Fibroblast of the aortic adventitia (primary cell): Measurements from ENCODE around the gene DGKZ. TPM values are rescaled to one million over a fixed set of nuclear protein-coding genes. Genes with fewer than 3 reads are reported as not detected.
A peak's percentile ranks its signal among the peaks of the same experiment; 100 is the strongest.

Experiments
- DNase-seq: peaks from one replicate; pipeline ENCODE4 v3.0.0-alpha.2; 2010; ENCODE audit warnings: low read depth
- H3K4me3 ChIP-seq: 2 replicates; pipeline ENCODE4 v1.5.1; 2011; ENCODE audit warnings: low read depth, mild to moderate bottlenecking, control low read depth, low read length, moderate library complexity
- total RNA-seq: library from RNA; depleted of rRNA; stranded (reverse); fragments of >200 nt; gene quantifications from 2 replicates; pipeline ENCODE4 v1.2.3, GENCODE V29; 2012; ENCODE audit warnings: low replicate concordance
- TF ChIP-seq, protein P1 (sequence below): IDR thresholded peaks from 2 replicates; pipeline ENCODE4 v1.5.1; 2011; ENCODE audit warnings: mild to moderate bottlenecking, low read length, control low read depth, inconsistent platforms; ENCODE audit not compliant: insufficient read depth

DGKZ gene
- total RNA-seq, 1 donor = 37.7 TPM

DNA sequence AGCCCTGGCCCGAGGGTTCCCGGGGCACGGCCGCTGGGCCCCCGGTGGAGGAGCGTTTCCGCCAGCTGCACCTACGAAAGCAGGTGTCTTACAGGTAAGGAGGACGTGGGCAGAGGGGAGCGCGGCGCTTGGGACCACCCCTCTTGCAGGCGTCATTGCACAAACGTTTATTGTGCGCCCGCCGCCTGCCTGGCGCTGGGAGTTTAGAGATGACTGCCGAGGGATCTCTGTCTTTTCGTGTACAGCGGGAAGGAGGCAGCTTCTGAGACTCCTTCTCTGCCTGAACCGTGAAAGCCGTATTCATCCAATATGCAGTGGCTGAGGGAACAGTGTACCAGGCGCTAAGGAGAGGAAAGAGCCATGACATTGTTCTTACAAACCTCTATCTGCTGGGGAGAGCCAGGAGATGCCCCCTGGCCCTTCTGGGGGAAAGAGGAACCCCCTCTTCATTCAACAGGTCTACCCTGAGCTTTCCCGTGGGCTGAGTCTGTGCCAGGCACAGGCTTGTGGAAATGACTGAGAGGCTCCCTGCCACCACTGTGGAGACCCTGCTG is 13.8 kb upstream of the DGKZ start:
- no peak overlapping the region for H3K4me3 ChIP-seq
- TF ChIP-seq, protein P1, sequence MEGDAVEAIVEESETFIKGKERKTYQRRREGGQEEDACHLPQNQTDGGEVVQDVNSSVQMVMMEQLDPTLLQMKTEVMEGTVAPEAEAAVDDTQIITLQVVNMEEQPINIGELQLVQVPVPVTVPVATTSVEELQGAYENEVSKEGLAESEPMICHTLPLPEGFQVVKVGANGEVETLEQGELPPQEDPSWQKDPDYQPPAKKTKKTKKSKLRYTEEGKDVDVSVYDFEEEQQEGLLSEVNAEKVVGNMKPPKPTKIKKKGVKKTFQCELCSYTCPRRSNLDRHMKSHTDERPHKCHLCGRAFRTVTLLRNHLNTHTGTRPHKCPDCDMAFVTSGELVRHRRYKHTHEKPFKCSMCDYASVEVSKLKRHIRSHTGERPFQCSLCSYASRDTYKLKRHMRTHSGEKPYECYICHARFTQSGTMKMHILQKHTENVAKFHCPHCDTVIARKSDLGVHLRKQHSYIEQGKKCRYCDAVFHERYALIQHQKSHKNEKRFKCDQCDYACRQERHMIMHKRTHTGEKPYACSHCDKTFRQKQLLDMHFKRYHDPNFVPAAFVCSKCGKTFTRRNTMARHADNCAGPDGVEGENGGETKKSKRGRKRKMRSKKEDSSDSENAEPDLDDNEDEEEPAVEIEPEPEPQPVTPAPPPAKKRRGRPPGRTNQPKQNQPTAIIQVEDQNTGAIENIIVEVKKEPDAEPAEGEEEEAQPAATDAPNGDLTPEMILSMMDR = no peak
- no peak for DNase-seq

DNA sequence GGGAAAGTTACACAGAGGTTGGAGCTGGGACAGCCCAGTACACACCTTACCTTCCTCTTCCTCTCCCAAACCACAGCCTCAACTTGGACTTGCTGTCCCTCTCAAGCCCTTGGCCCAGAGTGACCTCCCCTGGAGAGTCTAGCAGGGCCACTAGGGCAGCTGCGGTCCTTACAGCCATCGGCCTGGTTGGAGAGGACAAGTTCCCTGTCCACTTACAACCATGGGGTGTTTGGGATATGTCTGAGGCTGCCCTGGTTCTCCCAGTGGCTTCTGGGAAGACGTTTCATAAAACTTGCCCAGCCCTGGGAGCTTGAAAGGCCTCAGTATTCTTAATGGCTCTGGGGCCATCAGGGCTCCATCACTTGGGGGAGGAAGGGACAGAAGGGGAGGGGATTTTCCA is 13.1 kb upstream of the DGKZ start:
- no peak overlapping the region for H3K4me3 ChIP-seq
- TF ChIP-seq, protein P1 = no peak
- DNase-seq = no peak

DNA sequence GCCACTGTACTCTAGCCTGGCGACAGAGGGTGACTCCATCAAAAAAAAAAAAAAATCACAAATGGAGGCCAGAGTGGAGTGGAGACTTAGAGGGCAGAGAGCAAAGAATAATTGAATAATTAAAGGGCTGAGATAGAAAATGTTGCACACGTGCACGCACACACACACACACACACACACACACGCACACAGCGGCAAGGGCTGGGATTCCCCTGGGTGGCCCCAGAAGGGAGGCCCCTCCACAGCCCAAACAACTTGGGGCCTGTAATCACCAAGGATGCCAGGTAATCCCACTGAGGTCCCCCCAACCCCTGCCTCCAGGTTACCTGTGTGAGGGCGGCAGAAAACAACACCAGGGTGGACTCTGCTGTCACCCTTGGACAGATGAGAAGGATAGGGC is 12.0 kb upstream of the DGKZ start:
- no peak for DNase-seq
- TF ChIP-seq, protein P1 = no peak
- no peak overlapping the region for H3K4me3 ChIP-seq

DNA sequence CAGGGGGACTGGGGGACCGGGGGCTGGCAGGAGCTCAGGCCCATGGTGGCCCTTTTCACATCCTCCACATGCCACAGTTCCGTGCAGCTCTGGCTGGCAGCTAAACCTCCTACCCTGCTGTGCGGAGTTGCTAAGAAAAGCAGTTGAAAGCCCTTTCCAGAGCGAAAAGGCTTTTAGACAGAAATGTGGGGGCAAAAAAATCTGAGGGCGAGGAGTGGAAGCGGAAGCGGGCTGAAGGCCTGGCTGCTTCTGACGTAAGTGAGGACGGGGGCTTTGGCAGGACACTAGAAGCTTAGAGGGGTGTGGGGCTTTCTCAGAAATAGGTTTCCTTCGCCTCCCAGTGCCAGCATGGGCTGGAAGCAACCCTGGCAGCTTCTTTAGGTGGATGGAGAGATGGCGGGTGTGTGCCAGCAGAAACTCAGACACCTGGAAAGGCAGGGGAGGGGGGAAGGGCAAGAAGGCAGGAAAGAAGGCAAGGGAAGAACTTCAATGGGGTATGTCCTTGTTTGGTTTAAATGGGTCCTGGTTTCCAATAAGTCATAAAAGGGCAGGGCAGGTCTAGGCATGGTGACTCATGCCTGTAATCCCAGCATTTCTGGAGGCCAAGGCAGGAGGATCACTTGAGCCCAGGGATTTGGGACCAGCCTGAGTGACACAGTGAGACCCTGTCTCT is 11.2 kb upstream of the DGKZ start:
- TF ChIP-seq, protein P1 = no peak
- DNase-seq = no peak

DNA sequence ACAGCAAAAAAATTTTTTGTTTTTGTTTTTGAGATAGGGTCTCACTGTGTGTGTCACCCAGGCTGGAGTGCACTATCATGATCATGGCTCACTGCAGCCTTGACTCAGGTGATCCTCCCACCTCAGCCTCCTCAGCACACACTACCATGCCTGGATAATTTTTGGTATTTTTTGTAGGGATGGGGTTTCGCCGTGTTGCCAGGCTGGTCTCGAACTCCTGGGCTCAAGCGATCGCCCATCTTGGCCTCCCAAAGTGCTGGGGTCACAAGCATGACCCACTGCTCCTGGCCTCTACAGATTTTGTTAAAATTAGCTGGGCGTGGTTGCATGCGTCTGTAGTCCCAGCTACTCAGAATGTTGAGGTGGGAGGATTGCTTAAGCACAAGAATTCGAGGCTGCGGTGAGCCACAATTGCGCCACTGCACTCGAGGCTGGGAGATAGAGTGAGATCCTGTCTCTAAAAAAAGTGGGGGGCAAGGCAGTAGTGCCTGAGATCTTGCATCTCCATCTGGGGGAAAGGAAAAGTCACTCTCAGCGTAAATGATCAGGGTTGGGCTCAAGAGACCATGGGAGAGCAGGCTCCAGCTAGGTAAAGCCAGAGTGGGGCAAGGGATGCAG is 10.6 kb upstream of the DGKZ start:
- peak; percentile 23 for DNase-seq
- TF ChIP-seq, protein P1 = no peak
- H3K4me3 ChIP-seq = no peak overlapping the region

More for the DNA sequence above, 11.2 kb upstream of the DGKZ start:
- no peak overlapping the region for H3K4me3 ChIP-seq

DNA sequence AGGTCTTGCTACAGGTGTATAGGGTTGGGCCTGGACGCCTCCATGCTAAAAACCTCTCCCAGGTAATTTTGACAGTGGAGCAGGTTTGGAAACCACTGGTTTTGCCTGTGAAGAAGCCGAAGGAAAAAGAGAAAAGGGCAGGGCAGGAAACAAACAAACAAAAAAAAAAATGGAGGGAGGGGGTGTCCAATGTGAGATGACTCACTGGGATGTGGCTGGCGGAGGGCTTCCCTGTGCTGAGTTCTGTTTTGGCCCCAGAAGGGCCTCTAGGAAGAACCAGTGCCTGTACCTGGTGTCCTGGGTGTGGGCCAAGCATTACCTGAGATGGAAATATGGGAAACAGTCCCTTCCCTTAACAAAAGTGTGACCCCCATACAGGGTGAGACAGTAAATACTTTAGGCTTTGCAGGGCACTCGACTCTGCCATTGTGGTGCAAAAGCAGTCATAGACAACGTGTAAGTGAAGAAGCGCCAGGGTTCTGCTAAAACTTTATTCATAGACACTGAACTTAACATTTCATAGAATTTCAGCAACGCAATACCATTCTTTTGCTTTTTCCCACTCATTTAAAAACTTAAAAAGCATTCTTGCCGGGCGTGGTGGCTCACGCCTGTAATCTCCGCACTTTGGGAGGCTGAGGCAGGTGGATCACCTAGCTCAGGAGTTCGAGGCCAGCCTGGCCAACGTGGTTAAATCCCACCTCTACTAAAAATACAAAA is 9.5 kb upstream of the DGKZ start:
- no peak for DNase-seq
- H3K4me3 ChIP-seq = no peak overlapping the region

More for the DNA sequence above, 9.5 kb upstream of the DGKZ start:
- TF ChIP-seq, protein P1 = no peak
